ENCODE results near the gene HLF. TPM values are rescaled to one million over a fixed set of nuclear protein-coding genes. Genes with fewer than 3 reads are reported as not detected.

HLF gene
- total RNA-seq, 2 experiments from 2014 or later: 0.95 to 1.0 TPM

- ATAC-seq: no peak
- CTCF ChIA-PET: no interaction called here
- H3K27ac Mint-ChIP-seq: no peak overlapping the region
- H3K9me3 Mint-ChIP-seq (ENCODE audit: low read depth): no peaks in the 10 kb centered on the region
- DNase-seq: no peak
- peaks cover 20% of the 10 kb centered on the region for H3K27me3 Mint-ChIP-seq
- H3K36me3 Mint-ChIP-seq (ENCODE audit: low read depth): no peaks in the 10 kb centered on the region
- no peak overlapping the region for H3K4me3 Mint-ChIP-seq
- intact Hi-C loops (cut with DNase I, micrococcal nuclease): loop anchor here (1.0 to 10.0 kb wide), 4 partner anchors 26 to 394 kb away; no protein-coding TSS in a partner anchor
- POLR2A ChIA-PET: no interaction called here
- peaks cover 18% of the 10 kb centered on the region for H3K4me1 Mint-ChIP-seq
These were observed 75.9 kb downstream of the HLF start for GRCh38 chr17:55340686-55341085.

DNA sequence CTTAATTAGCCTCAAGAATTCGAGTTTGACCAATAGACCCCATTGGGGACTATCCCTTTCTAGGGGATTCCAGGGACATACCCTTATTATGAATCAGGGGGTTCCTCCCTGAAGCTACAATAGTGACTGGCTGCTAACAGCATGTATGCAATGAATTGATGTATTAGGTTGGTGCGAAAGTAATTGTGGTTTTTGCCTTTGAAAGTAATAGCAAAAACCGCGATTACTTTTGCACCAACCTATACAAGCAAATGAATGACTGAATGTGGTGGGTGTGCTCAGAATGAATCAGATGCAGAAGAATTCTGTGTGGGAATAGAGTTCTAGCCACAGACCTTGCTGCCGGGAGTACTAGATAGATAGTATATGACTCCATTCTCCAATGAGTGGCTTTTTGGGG, 76.7 kb downstream of the HLF start:
- POLR2A ChIA-PET: no interaction called here
- peak; percentile 27 for DNase-seq
- H3K27ac Mint-ChIP-seq: no peak overlapping the region
- H3K4me3 Mint-ChIP-seq: no peak overlapping the region
- H3K36me3 Mint-ChIP-seq (ENCODE audit: low read depth): no peaks in the 10 kb centered on the region
- peaks cover 20% of the 10 kb centered on the region for H3K27me3 Mint-ChIP-seq
- CTCF ChIA-PET: no interaction called here
- peaks cover 2% of the 10 kb centered on the region for H3K9me3 Mint-ChIP-seq (ENCODE audit: low read depth)
- peak; percentile 49 for ATAC-seq
- intact Hi-C loops (cut with DNase I, micrococcal nuclease): loop anchor here (1.0 to 10.0 kb wide), 4 partner anchors 27 to 393 kb away; no protein-coding TSS in a partner anchor
- peaks cover 18% of the 10 kb centered on the region for H3K4me1 Mint-ChIP-seq

DNA sequence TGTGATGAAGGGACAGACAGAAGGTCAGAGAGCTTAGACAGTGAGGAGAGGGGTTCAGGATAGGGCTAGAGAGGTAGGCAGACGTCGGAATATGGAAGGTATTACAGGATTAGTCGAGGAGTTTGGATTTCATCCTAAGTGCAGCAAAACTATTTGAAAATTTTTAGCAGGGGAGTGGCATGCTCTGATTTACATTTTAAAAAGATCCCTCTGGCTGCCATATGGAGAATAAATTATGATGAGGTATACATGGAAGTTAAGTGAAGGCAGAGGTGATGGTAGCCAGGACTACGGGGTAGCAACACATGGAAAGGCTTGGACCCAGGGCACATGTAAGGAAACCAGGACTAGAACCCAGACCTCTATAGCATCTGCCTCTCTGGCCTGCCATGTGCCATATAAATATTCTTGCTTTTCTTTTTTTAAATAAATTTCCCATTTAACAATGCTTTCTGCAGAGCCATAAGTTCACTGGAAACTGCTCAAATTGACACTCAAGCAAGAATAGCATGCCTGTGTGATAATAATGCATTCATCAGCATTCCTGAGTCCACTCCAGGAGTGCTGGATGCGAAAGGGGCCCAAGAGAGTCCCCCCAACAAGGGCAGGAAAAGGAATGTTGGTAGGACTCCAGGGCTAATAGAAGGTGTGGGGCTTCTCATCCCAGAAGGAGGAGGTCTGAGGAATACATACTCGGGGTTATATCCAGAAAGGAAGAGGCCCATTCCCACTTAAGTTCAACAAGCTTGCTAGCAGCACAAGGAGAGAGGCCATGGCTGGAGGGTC, 78.2 kb downstream of the HLF start:
- Mint-ChIP-seq H3K9me3 (ENCODE audit: low read depth) (peaks cover 4% of the 10 kb centered on the region), H3K36me3 (ENCODE audit: low read depth) (no peaks in the 10 kb centered on the region), H3K27ac (no peak overlapping the region), H3K27me3 (peaks cover 21% of the 10 kb centered on the region), H3K4me1 (peaks cover 18% of the 10 kb centered on the region), H3K4me3 (no peak overlapping the region)
- no peak for DNase-seq
- intact Hi-C loops (cut with DNase I, micrococcal nuclease): loop anchor here (1.0 to 10.0 kb wide), 4 partner anchors 108 to 392 kb away; no protein-coding TSS in a partner anchor
- ChIA-PET CTCF (interaction anchor here (1.0 kb wide), 1 partner anchor 14 kb away, joined by 5 read pairs; no protein-coding TSS in a partner anchor), POLR2A (no interaction called here)
- no peak for ATAC-seq

- no peak for DNase-seq
- Mint-ChIP-seq H3K4me1 (peaks cover 21% of the 10 kb centered on the region), H3K36me3 (ENCODE audit: low read depth) (no peaks in the 10 kb centered on the region), H3K27ac (no peak overlapping the region), H3K9me3 (ENCODE audit: low read depth) (peaks cover 4% of the 10 kb centered on the region), H3K27me3 (peaks cover 16% of the 10 kb centered on the region), H3K4me3 (no peak overlapping the region)
- ChIA-PET CTCF (interaction anchor here (0.6 to 1.2 kb wide), 4 partner anchors 13 to 110 kb away, joined by 3 to 7 read pairs (median 4); no protein-coding TSS in a partner anchor), POLR2A (no interaction called here)
- ATAC-seq: peak; percentile 32
- intact Hi-C loops (cut with DNase I, micrococcal nuclease): loop anchor here (1.0 to 10.0 kb wide), 5 partner anchors 30 to 391 kb away; no protein-coding TSS in a partner anchor
These were observed 79.2 kb downstream of the HLF start for GRCh38 chr17:55343900-55344513.

GRCh38 chr17:55344514-55344997, 79.8 kb downstream of the HLF start:
- Mint-ChIP-seq H3K36me3 (ENCODE audit: low read depth) (no peaks in the 10 kb centered on the region), H3K9me3 (ENCODE audit: low read depth) (peaks cover 4% of the 10 kb centered on the region), H3K4me3 (no peak overlapping the region), H3K4me1 (peaks cover 21% of the 10 kb centered on the region), H3K27me3 (peaks cover 11% of the 10 kb centered on the region), H3K27ac (no peak overlapping the region)
- ChIA-PET CTCF (interaction anchor here (0.6 to 1.2 kb wide), 7 partner anchors 9 to 109 kb away, joined by 3 to 7 read pairs (median 3); no protein-coding TSS in a partner anchor), POLR2A (no interaction called here)
- ATAC-seq (peak; percentile 86), DNase-seq (peak; percentile 30)
- intact Hi-C loops (cut with DNase I, micrococcal nuclease): loop anchor here in 1 of 2 experiments (1.0 to 10.0 kb wide), 4 partner anchors 30 to 390 kb away; no protein-coding TSS in a partner anchor

- DNase-seq (no peak), ATAC-seq (no peak)
- H3K4me1 Mint-ChIP-seq: peaks cover 21% of the 10 kb centered on the region
- no peak overlapping the region for H3K4me3 Mint-ChIP-seq
- peaks cover 4% of the 10 kb centered on the region for H3K9me3 Mint-ChIP-seq (ENCODE audit: low read depth)
- no peaks in the 10 kb centered on the region for H3K36me3 Mint-ChIP-seq (ENCODE audit: low read depth)
- POLR2A ChIA-PET: no interaction called here
- no peak overlapping the region for H3K27ac Mint-ChIP-seq
- peaks cover 6% of the 10 kb centered on the region for H3K27me3 Mint-ChIP-seq
- CTCF ChIA-PET: interaction anchor here (0.6 to 1.2 kb wide), 5 partner anchors 9 to 355 kb away, joined by 3 to 7 read pairs (median 3); no protein-coding TSS in a partner anchor
- intact Hi-C loops (cut with DNase I, micrococcal nuclease): loop anchor here in 1 of 2 experiments (5.0 to 10.0 kb wide), 4 partner anchors 43 to 390 kb away; no protein-coding TSS in a partner anchor
These were observed 80.4 kb downstream of the HLF start for GRCh38 chr17:55345132-55345531.

GRCh38 chr17:55346658-55347057, 81.9 kb downstream of the HLF start:
- Mint-ChIP-seq H3K36me3 (ENCODE audit: low read depth) (no peaks in the 10 kb centered on the region), H3K9me3 (ENCODE audit: low read depth) (peaks cover 4% of the 10 kb centered on the region), H3K4me3 (no peak overlapping the region), H3K27ac (no peak overlapping the region), H3K27me3 (peaks cover 5% of the 10 kb centered on the region), H3K4me1 (peaks cover 20% of the 10 kb centered on the region)
- POLR2A ChIA-PET: no interaction called here
- no peak for ATAC-seq
- intact Hi-C loops (cut with DNase I, micrococcal nuclease): loop anchor here in 1 of 2 experiments (5.0 to 10.0 kb wide), 4 partner anchors 44 to 388 kb away; no protein-coding TSS in a partner anchor
- DNase-seq: no peak
- CTCF ChIA-PET: interaction anchor here (1.2 to 1.8 kb wide), 3 partner anchors 12 to 37 kb away, joined by 3 to 8 read pairs (median 3); no protein-coding TSS in a partner anchor

GRCh38 chr17:55347341-55347740, 82.6 kb downstream of the HLF start:
- peaks cover 5% of the 10 kb centered on the region for H3K27me3 Mint-ChIP-seq
- H3K4me3 Mint-ChIP-seq: no peak overlapping the region
- CTCF ChIA-PET: interaction anchor here (0.6 to 3.5 kb wide), 12 partner anchors 9 to 354 kb away, joined by 3 to 34 read pairs (median 3); partner anchors contain the start of gene SMIM36
- ATAC-seq (no peak), DNase-seq (no peak)
- H3K36me3 Mint-ChIP-seq (ENCODE audit: low read depth): no peaks in the 10 kb centered on the region
- intact Hi-C loops (cut with DNase I, micrococcal nuclease): loop anchor here in 1 of 2 experiments (5.0 to 10.0 kb wide), 4 partner anchors 45 to 387 kb away; no protein-coding TSS in a partner anchor
- POLR2A ChIA-PET: no interaction called here
- peaks cover 17% of the 10 kb centered on the region for H3K4me1 Mint-ChIP-seq
- no peak overlapping the region for H3K27ac Mint-ChIP-seq
- H3K9me3 Mint-ChIP-seq (ENCODE audit: low read depth): peaks cover 4% of the 10 kb centered on the region

- Mint-ChIP-seq H3K9me3 (ENCODE audit: low read depth) (peaks cover 4% of the 10 kb centered on the region), H3K27ac (no peak overlapping the region), H3K36me3 (ENCODE audit: low read depth) (no peaks in the 10 kb centered on the region), H3K4me3 (no peak overlapping the region), H3K27me3 (peaks cover 3% of the 10 kb centered on the region), H3K4me1 (peaks cover 11% of the 10 kb centered on the region)
- POLR2A ChIA-PET: no interaction called here
- CTCF ChIA-PET: interaction anchor here (0.7 to 3.5 kb wide), 18 partner anchors 8 to 356 kb away, joined by 3 to 34 read pairs (median 4); partner anchors contain the start of genes MMD and SMIM36
- intact Hi-C loops (cut with DNase I, micrococcal nuclease): loop anchor here (1.0 to 10.0 kb wide), 8 partner anchors 44 to 386 kb away; no protein-coding TSS in a partner anchor
- DNase-seq (peak; percentile 64), ATAC-seq (no peak)
These were observed 84.1 kb downstream of the HLF start for GRCh38 chr17:55348749-55349354.

DNA sequence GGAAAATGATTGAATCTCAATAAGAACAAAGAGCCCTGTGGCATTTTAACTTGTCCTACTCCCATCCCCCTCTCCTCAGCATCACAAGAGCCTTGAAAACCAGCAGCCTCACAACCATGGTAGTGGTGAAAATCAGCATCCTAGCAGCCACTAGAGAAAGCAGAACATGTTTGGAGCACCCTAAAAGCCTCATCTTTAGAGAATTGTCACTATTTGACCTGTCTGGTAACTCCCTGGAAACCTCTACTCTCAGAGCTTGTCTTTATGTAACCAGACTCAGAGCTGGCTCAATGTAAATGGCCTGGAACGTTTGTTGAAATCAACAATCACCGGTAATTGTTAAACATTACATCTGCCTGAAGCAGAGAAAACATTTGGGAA, 86.1 kb downstream of the HLF start:
- CTCF ChIA-PET: no interaction called here
- H3K27me3 Mint-ChIP-seq: peaks cover 3% of the 10 kb centered on the region

DNA sequence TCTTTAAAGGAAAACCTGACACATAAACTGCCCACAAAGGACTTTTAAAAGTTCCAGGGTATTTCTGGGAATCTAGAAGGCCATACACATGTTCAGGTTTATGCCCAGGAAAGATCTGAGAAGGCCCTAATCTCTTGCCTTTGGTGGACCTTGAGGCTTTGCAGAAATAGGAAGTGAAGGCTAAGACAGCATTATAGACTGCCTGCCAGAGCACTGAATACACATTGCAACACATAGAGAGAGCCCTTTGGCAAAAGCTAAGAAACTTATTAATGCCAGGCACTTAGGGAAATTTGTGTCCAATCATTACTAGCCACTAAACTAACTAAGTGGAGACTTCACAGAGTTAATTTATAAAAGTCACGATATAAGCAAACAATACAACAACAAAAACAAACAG, 86.5 kb downstream of the HLF start:
- H3K9me3 Mint-ChIP-seq (ENCODE audit: low read depth): peaks cover 4% of the 10 kb centered on the region
- intact Hi-C loops (cut with DNase I, micrococcal nuclease): no loop called here
- ChIA-PET CTCF (interaction anchor here (1.0 to 1.8 kb wide), 2 partner anchors 358 to 360 kb away, joined by 3 to 10 read pairs; no protein-coding TSS in a partner anchor), POLR2A (no interaction called here)
- H3K4me1 Mint-ChIP-seq: peaks cover 3% of the 10 kb centered on the region
- DNase-seq (no peak), ATAC-seq (no peak)
- H3K4me3 Mint-ChIP-seq: no peak overlapping the region
- peaks cover 3% of the 10 kb centered on the region for H3K27me3 Mint-ChIP-seq
- H3K27ac Mint-ChIP-seq: no peak overlapping the region
- no peaks in the 10 kb centered on the region for H3K36me3 Mint-ChIP-seq (ENCODE audit: low read depth)

More for the DNA sequence above, 86.1 kb downstream of the HLF start:
- Mint-ChIP-seq H3K9me3 (ENCODE audit: low read depth) (peaks cover 4% of the 10 kb centered on the region), H3K27ac (no peak overlapping the region), H3K4me3 (no peak overlapping the region), H3K4me1 (peaks cover 3% of the 10 kb centered on the region), H3K36me3 (ENCODE audit: low read depth) (no peaks in the 10 kb centered on the region)
- DNase-seq (no peak), ATAC-seq (no peak)
- POLR2A ChIA-PET: no interaction called here
- intact Hi-C loops (cut with DNase I, micrococcal nuclease): no loop called here

All from activated CD4-positive, alpha-beta T cell treated with anti-CD3 and anti-CD28 coated beads for 36 hours (primary cell).